ENCODE measurements around the gene OCSTAMP.

- TF ChIP-seq POLR2A (IDR thresholded peaks at IDR 0.05): no peak
- TF ChIP-seq CTCF (IDR thresholded peaks at IDR 0.05): no peak
Observed at GRCh38 chr20:46587986-46588385, 37.5 kb upstream of the OCSTAMP start.
